Left ventricle myocardium inferior (tissue), 1 donor: Measurements from ENCODE around the gene CNOT2. TPM values are rescaled to one million over a fixed set of nuclear protein-coding genes. Genes with fewer than 3 reads are reported as not detected.

Experiments used
- DNase-seq: peaks from one replicate; pipeline ENCODE4 v3.0.0-alpha.2; 2020
- H3K27ac ChIP-seq: fragments of 200-600 bp; replicated peaks from 2 replicates; pipeline ENCODE4 v1.8.0; 2021
- H3K27me3 ChIP-seq: fragments of 200-600 bp; 2 replicates; pipeline ENCODE4 v1.8.0; 2021; ENCODE audit warnings: low read depth
- H3K36me3 ChIP-seq: fragments of 200-600 bp; 2 replicates; pipeline ENCODE4 v1.8.0; 2021
- H3K4me1 ChIP-seq: fragments of 200-600 bp; 2 replicates; pipeline ENCODE4 v1.8.0; 2021
- H3K4me3 ChIP-seq: fragments of 200-600 bp; 2 replicates; pipeline ENCODE4 v1.8.0; 2021; ENCODE audit warnings: mild to moderate bottlenecking, moderate library complexity
- H3K9me3 ChIP-seq: fragments of 200-600 bp; replicated peaks from 2 replicates; pipeline ENCODE4 v1.8.0; 2021
- intact Hi-C: fragments of 100-400 bp; cut with micrococcal nuclease; formaldehyde crosslinking; loops from one replicate; pipeline ENCODE4 v1.11.0; 2022
- total RNA-seq: library from RNA; stranded (reverse); fragmentation: NEBNext Ultra II Directional; extraction: Animal tissue kit (Norgen Biotek cat#: 25700); gene quantifications from one replicate; pipeline ENCODE4 v1.2.1, GENCODE V29; 2021
- TF ChIP-seq, protein P1 (sequence below): fragments of 200-600 bp; IDR thresholded peaks from 2 replicates; pipeline ENCODE4 v1.8.0; 2021; ENCODE audit warnings: antibody characterized with exemption, mild to moderate bottlenecking, borderline replicate concordance
- donor health status: DM: no; HTN: yes; CAD: no; lungs with severe emphysema.

Gene CNOT2
- total RNA-seq, 1 donor from 2014 or later = 33.0 TPM

DNA sequence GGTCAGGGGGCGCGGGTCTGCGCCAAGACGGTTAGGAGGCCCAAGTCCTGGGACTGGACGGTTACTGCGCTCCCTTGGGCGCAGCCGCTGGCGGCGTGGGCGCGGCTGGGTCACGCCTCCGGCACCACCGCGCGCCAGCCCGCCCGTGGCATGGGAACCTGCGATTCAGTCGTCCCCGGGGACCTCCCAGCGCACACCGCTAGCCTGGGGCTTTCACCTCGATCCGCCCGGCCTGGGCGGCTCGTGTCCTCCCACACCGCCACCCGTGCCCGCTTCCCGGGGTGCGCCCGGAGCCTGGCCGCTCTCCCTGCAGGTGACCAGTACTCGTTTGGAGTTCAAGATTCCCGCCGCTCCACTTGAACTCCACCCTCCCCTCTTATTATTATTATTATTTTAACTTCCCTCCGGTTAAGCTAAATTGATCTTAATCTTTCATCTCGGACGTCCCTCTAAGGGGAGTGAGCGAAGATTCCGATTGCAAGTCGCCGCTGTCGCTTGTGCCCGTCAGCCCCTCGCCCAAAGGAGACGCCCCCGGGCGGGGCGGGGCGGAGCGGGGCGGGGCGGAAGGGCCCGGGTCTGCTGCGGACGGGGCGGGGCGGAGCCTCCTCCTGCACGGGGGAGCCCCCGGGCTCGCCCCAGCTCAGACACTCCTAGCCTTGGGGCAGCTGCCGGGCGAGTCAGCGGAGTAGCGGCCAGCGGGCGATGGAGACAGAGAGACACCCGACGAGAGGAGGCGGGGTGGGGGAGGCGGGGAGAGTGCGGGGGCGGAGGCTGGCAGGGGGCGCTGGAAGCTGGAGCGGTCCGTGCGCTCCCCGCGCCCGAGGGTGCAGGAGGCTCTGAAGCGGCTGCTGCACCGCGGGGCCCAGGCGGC is 122.7 kb downstream of the CNOT2 start, which contains the start of gene KCNMB4:
Gene KCNMB4 (plus strand): TSS at position 643 of the 871 bp plus-strand sequence. CDS start 445 bp downstream, outside the sequence.
- TF ChIP-seq, protein P1, sequence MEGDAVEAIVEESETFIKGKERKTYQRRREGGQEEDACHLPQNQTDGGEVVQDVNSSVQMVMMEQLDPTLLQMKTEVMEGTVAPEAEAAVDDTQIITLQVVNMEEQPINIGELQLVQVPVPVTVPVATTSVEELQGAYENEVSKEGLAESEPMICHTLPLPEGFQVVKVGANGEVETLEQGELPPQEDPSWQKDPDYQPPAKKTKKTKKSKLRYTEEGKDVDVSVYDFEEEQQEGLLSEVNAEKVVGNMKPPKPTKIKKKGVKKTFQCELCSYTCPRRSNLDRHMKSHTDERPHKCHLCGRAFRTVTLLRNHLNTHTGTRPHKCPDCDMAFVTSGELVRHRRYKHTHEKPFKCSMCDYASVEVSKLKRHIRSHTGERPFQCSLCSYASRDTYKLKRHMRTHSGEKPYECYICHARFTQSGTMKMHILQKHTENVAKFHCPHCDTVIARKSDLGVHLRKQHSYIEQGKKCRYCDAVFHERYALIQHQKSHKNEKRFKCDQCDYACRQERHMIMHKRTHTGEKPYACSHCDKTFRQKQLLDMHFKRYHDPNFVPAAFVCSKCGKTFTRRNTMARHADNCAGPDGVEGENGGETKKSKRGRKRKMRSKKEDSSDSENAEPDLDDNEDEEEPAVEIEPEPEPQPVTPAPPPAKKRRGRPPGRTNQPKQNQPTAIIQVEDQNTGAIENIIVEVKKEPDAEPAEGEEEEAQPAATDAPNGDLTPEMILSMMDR = no peak
- peaks cover 13% of the 10 kb centered on the region for H3K27me3 ChIP-seq
- peaks cover 27% of the 10 kb centered on the region for H3K4me1 ChIP-seq
- intact Hi-C loops = no loop called here
- peak within 1 kb of the TSS; percentile 44 for H3K27ac ChIP-seq
- no peaks in the 10 kb centered on the region for H3K36me3 ChIP-seq
- DNase-seq = peak; percentile 64
- H3K4me3 ChIP-seq = peak within 1 kb of the TSS; percentile 82
- no peaks in the 10 kb centered on the region for H3K9me3 ChIP-seq

DNA sequence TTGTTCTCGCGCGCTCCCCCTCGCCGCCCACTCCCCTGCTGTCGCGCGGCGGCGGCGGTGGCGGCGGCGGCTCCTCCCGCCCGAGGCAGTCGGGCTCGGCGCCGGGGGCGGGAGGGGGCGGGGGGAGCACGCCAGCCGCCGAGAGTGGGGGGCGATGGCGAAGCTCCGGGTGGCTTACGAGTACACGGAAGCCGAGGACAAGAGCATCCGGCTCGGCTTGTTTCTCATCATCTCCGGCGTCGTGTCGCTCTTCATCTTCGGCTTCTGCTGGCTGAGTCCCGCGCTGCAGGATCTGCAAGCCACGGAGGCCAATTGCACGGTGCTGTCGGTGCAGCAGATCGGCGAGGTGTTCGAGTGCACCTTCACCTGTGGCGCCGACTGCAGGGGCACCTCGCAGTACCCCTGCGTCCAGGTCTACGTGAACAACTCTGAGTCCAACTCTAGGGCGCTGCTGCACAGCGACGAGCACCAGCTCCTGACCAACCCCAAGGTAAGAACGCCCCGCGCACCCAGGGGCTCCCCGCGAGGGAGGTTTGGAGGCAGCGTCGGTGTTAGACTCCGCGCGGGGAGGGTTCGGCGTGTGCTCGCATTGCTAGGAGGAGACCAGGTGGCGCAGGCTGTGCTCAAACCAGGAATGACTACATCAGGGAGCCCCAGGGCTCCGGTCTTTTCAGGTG is 123.5 kb downstream of the CNOT2 start:
- peaks cover 13% of the 10 kb centered on the region for H3K27me3 ChIP-seq
- TF ChIP-seq, protein P1 = no peak
- peaks cover 27% of the 10 kb centered on the region for H3K4me1 ChIP-seq
- no peaks in the 10 kb centered on the region for H3K36me3 ChIP-seq
- no peaks in the 10 kb centered on the region for H3K9me3 ChIP-seq
- peak; percentile 25 for DNase-seq
- H3K4me3 ChIP-seq = peak overlapping the region; percentile 82
- intact Hi-C loops = no loop called here
- H3K27ac ChIP-seq = peak overlapping the region; percentile 44

DNA sequence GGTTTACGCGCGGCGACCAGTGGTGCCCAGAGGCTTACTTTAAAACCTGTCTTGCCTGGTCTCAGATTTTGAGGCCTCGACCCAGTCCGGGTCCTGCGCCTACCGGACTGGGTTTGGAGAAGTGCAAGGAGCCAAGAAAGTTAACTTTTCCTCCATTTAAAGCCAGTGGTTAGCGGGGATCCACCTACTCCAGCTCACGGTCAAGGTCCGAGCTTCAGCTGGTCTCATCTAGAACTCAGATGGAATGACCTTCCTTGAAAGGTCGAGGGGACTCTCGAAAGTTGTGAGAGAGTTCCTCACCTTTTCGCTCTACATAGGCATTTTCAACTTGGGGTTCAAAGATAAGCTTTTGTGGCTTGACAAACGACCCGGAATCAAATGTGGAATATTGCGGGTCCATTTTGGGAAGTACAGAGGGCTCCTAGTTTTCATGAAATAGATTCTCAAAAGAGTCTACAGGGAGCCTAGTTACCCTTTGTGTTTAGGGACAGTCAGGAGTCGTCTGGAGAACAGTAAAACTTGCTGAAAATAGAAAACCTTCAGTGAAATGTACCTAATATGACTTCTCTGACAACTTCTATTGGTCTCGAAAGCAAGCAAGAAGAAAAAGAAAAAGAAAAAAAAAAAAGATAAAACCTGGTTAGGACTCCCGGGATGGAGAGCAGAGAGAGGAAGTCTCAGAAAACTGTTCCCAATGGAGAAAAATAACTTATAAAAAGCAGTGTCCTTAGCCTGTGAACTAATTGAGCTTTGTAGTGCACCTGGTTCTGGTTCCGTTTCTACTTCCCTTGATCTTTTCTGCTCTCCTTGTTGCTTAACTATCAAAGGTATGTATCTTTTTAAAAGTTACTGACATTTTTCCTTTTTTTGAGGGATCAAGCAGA is 124.3 kb downstream of the CNOT2 start:
- intact Hi-C loops = no loop called here
- TF ChIP-seq, protein P1 = no peak
- Histone ChIP-seq H3K4me3 (peak overlapping the region; percentile 82), H3K27ac (peak overlapping the region; percentile 44), H3K9me3 (no peaks in the 10 kb centered on the region), H3K36me3 (no peaks in the 10 kb centered on the region), H3K27me3 (peaks cover 13% of the 10 kb centered on the region), H3K4me1 (peaks cover 27% of the 10 kb centered on the region)
- DNase-seq = no peak

DNA sequence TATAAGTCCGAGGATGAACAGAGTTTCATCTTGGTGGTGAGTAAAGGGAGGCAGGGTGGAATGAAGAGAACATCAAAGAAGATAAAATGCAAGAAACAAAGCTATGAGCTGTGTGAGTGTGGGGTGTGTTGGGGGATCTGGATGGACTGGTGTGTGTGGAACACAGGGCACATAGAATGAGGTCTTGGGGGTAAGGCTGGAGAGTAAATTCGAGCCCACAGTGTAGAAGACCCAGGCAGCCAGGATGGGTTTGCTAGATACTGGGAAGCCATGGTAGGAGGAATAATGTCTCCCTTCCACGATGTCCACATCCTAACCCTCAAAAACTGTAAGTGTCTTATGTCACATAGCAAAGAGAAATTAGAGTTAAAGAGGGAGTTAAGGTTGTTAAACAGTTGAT is 129.6 kb downstream of the CNOT2 start:
- no peak overlapping the region for H3K27ac ChIP-seq
- H3K27me3 ChIP-seq = no peaks in the 10 kb centered on the region
- no peaks in the 10 kb centered on the region for H3K36me3 ChIP-seq
- no peak for DNase-seq
- no peaks in the 10 kb centered on the region for H3K9me3 ChIP-seq
- TF ChIP-seq, protein P1 = no peak
- intact Hi-C loops = no loop called here
- no peak overlapping the region for H3K4me3 ChIP-seq
- no peaks in the 10 kb centered on the region for H3K4me1 ChIP-seq

DNA sequence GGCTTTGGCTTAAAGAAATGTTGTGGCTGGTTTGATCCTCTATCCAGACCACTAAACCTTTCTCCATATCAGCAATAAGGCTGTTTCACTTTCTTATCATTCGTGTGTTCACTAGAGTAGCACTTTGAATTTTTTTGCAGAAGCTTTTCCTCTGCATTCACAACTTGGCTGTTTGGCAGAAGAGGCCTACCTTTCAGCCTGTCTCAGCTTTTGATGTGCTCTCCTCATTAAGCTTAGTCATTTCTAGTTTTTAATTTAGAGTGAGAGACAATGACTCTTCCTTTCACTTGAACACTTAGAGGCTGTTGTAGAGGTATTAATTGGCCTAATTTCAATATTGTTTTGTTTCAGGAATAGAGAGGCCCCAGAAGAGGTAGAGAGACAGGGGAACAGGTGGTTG is 136.6 kb downstream of the CNOT2 start:
- TF ChIP-seq, protein P1 = no peak
- no peak for DNase-seq
- Histone ChIP-seq H3K27ac (no peak overlapping the region), H3K4me1 (no peaks in the 10 kb centered on the region), H3K27me3 (no peaks in the 10 kb centered on the region), H3K36me3 (no peaks in the 10 kb centered on the region), H3K4me3 (no peak overlapping the region), H3K9me3 (peaks cover 8% of the 10 kb centered on the region)
- intact Hi-C loops = no loop called here
